Astrocyte (in vitro differentiated cells and primary cell): ENCODE data around the gene SLC44A3. TPM values are rescaled to one million over a fixed set of nuclear protein-coding genes. Genes with fewer than 3 reads are reported as not detected.

Experiments used
- DNase-seq: peaks from one replicate; pipeline ENCODE4 v3.0.0-alpha.2; 2010; ENCODE audit warnings: low read depth
- FAIRE-seq: peaks from 2 replicates; lab custom pipeline; 2011; peaks lifted over from hg19 to GRCh38; lab: Jason Lieb, UNC
- H2AFZ ChIP-seq: 2 replicates; pipeline ENCODE4 v1.6.0; 2012; ENCODE audit warnings: low read depth, low read length, inconsistent platforms
- H3K27ac ChIP-seq: 2 replicates; pipeline ENCODE4 v1.5.1; 2011; ENCODE audit warnings: low read depth, low read length, inconsistent platforms
- H3K27me3 ChIP-seq: 2 replicates; pipeline ENCODE4 v1.6.0; 2011; ENCODE audit warnings: low read length, inconsistent platforms; ENCODE audit not compliant: insufficient read depth
- H3K36me3 ChIP-seq: 2 replicates; pipeline ENCODE4 v1.5.1; 2011; ENCODE audit warnings: low read length, inconsistent platforms; ENCODE audit not compliant: insufficient read depth
- H3K4me1 ChIP-seq: 2 replicates; pipeline ENCODE4 v1.5.1; 2011; ENCODE audit warnings: low read length, inconsistent platforms; ENCODE audit not compliant: insufficient read depth
- H3K4me2 ChIP-seq: 2 replicates; pipeline ENCODE4 v1.6.0; 2012; ENCODE audit warnings: low read length, inconsistent platforms
- H3K4me3 ChIP-seq: 2 replicates; pipeline ENCODE4 v1.5.1; 2011; ENCODE audit warnings: low read depth, mild to moderate bottlenecking, low read length, inconsistent platforms; ENCODE audit not compliant: insufficient read depth
- H3K79me2 ChIP-seq: 2 replicates; pipeline ENCODE4 v1.6.0; 2012; ENCODE audit warnings: mild to moderate bottlenecking, low read length, inconsistent platforms; ENCODE audit not compliant: insufficient read depth
- H3K9ac ChIP-seq: 2 replicates; pipeline ENCODE4 v1.6.0; 2012; ENCODE audit warnings: mild to moderate bottlenecking, low read length, inconsistent platforms
- H3K9me3 ChIP-seq: 2 replicates; pipeline ENCODE4 v1.5.1; 2012; ENCODE audit warnings: low read depth, mild to moderate bottlenecking, low read length, inconsistent platforms; ENCODE audit not compliant: insufficient read depth
- H4K20me1 ChIP-seq: 2 replicates; pipeline ENCODE4 v1.6.0; 2012; ENCODE audit warnings: low read length, inconsistent platforms; ENCODE audit not compliant: insufficient read depth
- H3K27ac Mint-ChIP-seq: one replicate; pipeline ENCODE4 v1.8.0; 2021; ENCODE audit warnings: mild to moderate bottlenecking, mixed read lengths; ENCODE audit not compliant: unreplicated experiment
- H3K27me3 Mint-ChIP-seq: one replicate; pipeline ENCODE4 v1.8.0; 2021; ENCODE audit warnings: low read depth, mixed read lengths; ENCODE audit not compliant: unreplicated experiment
- H3K36me3 Mint-ChIP-seq: one replicate; pipeline ENCODE4 v1.8.0; 2021; ENCODE audit warnings: low read depth, mixed read lengths; ENCODE audit not compliant: unreplicated experiment
- H3K4me1 Mint-ChIP-seq: one replicate; pipeline ENCODE4 v1.8.0; 2021; ENCODE audit warnings: low read depth, mixed read lengths; ENCODE audit not compliant: unreplicated experiment
- H3K4me3 Mint-ChIP-seq: one replicate; pipeline ENCODE4 v1.8.0; 2021; ENCODE audit warnings: mild to moderate bottlenecking, moderate library complexity, mixed read lengths; ENCODE audit not compliant: unreplicated experiment
- H3K9me3 Mint-ChIP-seq: one replicate; pipeline ENCODE4 v1.8.0; 2021; ENCODE audit warnings: mild to moderate bottlenecking, mixed read lengths; ENCODE audit not compliant: unreplicated experiment
- EZH2 ChIP-seq: IDR thresholded peaks from 2 replicates; pipeline ENCODE4 v1.6.1; 2012; ENCODE audit warnings: mild to moderate bottlenecking, low read length, inconsistent platforms; ENCODE audit not compliant: insufficient read depth
- total RNA-seq: library from RNA; stranded (reverse); gene quantifications from 2 replicates; pipeline ENCODE4 v1.2.1, GENCODE V29; 2021
- TF ChIP-seq, protein P1 (sequence below): IDR thresholded peaks from 2 replicates; pipeline ENCODE4 v1.5.1; 2011; ENCODE audit warnings: low read depth, mild to moderate bottlenecking, inconsistent platforms, low read length, moderate library complexity; ENCODE audit not compliant: insufficient read depth

SLC44A3 gene
- total RNA-seq, 1 donor from 2014 or later: 3.7 TPM

DNA sequence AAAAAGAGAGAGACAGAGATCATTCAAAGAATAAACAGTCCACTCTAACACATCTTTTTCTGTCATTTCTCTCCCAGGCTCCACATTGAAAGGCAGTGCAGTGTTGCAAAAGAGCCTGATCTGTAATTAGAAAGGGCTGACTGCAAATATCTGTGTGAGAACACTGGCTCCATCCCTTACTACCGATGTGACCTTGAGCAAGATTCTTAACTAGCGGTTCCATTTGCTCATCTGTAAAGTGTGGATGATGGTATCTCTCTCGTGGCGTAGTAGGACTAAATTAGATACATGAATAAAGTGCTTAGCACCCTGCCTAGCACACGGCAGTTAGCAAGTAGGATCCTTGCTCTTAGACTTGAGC lies 26.9 kb upstream of the SLC44A3 start:
- Histone ChIP-seq H3K9ac (peak overlapping the region; percentile 13), H2AFZ (no peak overlapping the region), H3K79me2 (no peaks in the 10 kb centered on the region), H3K4me1 (peaks cover 15% of the 10 kb centered on the region), H3K9me3 (no peaks in the 10 kb centered on the region), H3K27ac (peak overlapping the region; percentile 37), H3K4me3 (peak overlapping the region; percentile 7), H3K4me2 (peak overlapping the region; percentile 63), H4K20me1 (no peaks in the 10 kb centered on the region), H3K36me3 (no peaks in the 10 kb centered on the region), H3K27me3 (no peaks in the 10 kb centered on the region)
- TF ChIP-seq EZH2: no peak
- TF ChIP-seq, protein P1, sequence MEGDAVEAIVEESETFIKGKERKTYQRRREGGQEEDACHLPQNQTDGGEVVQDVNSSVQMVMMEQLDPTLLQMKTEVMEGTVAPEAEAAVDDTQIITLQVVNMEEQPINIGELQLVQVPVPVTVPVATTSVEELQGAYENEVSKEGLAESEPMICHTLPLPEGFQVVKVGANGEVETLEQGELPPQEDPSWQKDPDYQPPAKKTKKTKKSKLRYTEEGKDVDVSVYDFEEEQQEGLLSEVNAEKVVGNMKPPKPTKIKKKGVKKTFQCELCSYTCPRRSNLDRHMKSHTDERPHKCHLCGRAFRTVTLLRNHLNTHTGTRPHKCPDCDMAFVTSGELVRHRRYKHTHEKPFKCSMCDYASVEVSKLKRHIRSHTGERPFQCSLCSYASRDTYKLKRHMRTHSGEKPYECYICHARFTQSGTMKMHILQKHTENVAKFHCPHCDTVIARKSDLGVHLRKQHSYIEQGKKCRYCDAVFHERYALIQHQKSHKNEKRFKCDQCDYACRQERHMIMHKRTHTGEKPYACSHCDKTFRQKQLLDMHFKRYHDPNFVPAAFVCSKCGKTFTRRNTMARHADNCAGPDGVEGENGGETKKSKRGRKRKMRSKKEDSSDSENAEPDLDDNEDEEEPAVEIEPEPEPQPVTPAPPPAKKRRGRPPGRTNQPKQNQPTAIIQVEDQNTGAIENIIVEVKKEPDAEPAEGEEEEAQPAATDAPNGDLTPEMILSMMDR: no peak
- Mint-ChIP-seq H3K27ac (peak overlapping the region; percentile 70), H3K27me3 (no peaks in the 10 kb centered on the region), H3K36me3 (no peaks in the 10 kb centered on the region), H3K9me3 (peaks cover 2% of the 10 kb centered on the region), H3K4me3 (peak overlapping the region; percentile 7), H3K4me1 (peaks cover 36% of the 10 kb centered on the region)
- peak; percentile 50 for FAIRE-seq
- peak; percentile 36 for DNase-seq

DNA sequence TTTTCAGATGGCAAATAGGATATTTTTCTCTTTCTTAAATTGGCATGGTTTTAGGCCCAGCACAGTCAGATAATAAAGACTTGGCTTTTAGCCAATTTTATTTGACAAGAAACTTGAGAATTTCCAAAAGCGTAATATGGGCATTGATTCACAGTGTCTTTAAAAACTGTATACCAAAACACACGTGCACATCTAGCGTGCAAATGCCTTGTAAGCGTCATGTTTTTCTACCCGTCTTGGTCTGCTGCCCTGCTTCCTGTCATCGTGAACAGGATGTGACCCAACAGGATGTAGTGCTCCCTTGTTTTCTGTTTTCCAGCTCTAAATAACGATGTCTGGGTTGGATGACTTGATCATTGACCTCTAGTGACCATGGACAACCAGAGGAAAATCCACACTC lies 24.7 kb upstream of the SLC44A3 start:
- H3K27me3 ChIP-seq: no peaks in the 10 kb centered on the region
- no peaks in the 10 kb centered on the region for H3K79me2 ChIP-seq
- no peak overlapping the region for H3K4me3 ChIP-seq
- H3K4me1 Mint-ChIP-seq: peaks cover 39% of the 10 kb centered on the region
- no peak for DNase-seq
- no peak overlapping the region for H3K27ac Mint-ChIP-seq
- no peaks in the 10 kb centered on the region for H3K27me3 Mint-ChIP-seq
- FAIRE-seq: no peak
- peaks cover 15% of the 10 kb centered on the region for H3K4me1 ChIP-seq
- H4K20me1 ChIP-seq: no peaks in the 10 kb centered on the region
- H3K9ac ChIP-seq: no peak overlapping the region
- no peaks in the 10 kb centered on the region for H3K36me3 ChIP-seq
- H2AFZ ChIP-seq: no peak overlapping the region
- TF ChIP-seq EZH2: no peak
- TF ChIP-seq, protein P1: no peak
- no peaks in the 10 kb centered on the region for H3K9me3 Mint-ChIP-seq
- no peaks in the 10 kb centered on the region for H3K36me3 Mint-ChIP-seq
- no peak overlapping the region for H3K4me2 ChIP-seq
- H3K9me3 ChIP-seq: no peaks in the 10 kb centered on the region
- no peak overlapping the region for H3K4me3 Mint-ChIP-seq
- no peak overlapping the region for H3K27ac ChIP-seq

DNA sequence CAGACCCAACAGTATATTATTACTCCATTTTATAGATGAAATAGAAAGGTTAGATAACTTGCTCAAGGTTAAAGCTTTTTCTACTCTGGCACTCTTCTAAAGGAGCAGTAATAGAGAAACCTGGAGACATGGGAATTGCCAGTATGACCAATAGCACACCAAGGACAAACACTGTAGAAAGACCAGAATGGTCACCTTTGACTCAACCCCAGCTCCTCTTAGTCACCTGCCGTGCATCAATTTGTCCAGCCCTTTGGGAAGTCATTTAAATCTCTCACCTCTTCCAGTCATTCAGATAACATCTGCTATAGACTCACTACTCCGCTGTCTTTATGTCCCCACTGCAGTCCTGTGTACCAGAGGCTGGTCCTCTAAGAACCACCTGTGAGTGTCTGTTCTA lies 23.9 kb upstream of the SLC44A3 start:
- no peak overlapping the region for H2AFZ ChIP-seq
- H3K36me3 ChIP-seq: no peaks in the 10 kb centered on the region
- Mint-ChIP-seq H3K36me3 (no peaks in the 10 kb centered on the region), H3K4me3 (no peak overlapping the region), H3K9me3 (no peaks in the 10 kb centered on the region), H3K4me1 (peaks cover 33% of the 10 kb centered on the region), H3K27me3 (no peaks in the 10 kb centered on the region), H3K27ac (no peak overlapping the region)
- H3K4me2 ChIP-seq: no peak overlapping the region
- H3K27me3 ChIP-seq: no peaks in the 10 kb centered on the region
- H3K9ac ChIP-seq: no peak overlapping the region
- no peaks in the 10 kb centered on the region for H3K9me3 ChIP-seq
- DNase-seq: no peak
- H4K20me1 ChIP-seq: no peaks in the 10 kb centered on the region
- TF ChIP-seq, protein P1: no peak
- TF ChIP-seq EZH2: no peak
- no peak overlapping the region for H3K4me3 ChIP-seq
- no peak overlapping the region for H3K27ac ChIP-seq
- no peaks in the 10 kb centered on the region for H3K79me2 ChIP-seq
- no peak for FAIRE-seq
- H3K4me1 ChIP-seq: peaks cover 15% of the 10 kb centered on the region
